ENCODE data around the gene FIZ1.

The FIZ1 gene

DNA sequence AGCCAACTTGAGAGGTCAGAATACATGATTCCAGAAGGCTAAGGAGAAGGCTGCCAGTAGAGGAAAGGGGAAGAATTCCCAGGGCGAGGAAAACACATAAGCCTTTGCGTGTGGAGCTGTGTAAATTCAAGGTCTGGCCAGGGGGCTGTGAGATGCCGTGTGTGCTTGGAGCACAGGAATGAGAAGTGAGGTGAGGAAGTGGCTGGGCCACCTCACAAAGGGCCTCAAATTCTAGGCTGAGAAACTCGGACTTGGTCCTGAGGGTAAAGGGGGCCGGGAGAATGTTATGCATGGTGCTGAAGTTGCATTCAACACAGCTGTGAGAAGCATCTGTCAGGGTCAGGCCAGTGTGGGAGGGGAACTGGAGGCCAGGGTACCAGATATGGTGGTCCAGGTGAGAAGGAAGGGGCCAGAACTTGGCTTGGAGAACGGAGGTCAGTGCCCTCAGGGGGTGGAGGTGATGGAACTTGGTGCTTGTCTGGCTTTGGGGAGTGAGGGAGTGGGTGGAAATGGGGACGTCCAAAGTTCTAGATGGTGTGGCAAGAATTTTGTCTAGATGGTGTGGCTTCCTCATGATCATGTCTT is 36.6 kb upstream of the FIZ1 start:
- DNase-seq (ENCODE audit: low read depth in 1 of 2, low spot score in 1 of 2), result no peak

DNA sequence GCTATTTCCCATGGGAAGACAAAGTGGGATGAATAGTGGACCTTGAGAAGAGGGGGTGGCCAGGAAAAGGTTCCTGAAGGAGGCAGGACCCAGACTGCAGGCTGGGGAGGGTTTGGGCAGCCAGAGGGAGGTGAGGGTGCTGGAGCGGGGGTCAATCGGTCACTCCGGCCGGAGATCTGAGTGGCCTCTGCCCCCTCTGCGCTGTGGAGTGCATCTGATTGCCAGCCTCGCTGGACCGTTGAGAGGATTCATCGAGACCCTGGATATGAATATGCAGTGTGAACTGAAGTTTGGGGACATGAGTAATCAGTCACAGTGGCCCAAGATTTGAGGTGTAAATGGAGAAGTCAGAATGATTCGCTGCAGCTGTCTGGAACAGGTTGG is 36.0 kb upstream of the FIZ1 start:
- no peak for DNase-seq (ENCODE audit: low read depth in 1 of 2, low spot score in 1 of 2)

DNA sequence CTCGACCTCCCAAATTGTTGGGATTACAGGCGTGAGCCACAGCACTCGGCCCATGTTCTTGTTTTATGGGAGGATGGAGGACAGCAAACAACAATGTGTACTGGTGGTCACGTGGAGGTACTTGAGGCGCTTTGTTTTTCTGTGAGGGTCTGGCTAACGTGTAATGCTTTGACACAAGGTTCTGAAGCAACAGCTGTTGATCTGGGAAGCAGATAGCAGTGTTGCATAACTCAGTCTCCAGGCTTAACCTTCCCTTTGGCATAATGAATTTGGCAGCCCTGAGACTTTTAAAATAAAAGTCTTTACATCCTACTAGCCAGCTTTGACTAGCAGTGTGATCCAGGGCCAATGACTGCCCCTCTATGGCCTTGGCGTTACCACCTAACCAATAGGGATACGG is 34.5 kb upstream of the FIZ1 start:
- no peak for DNase-seq (ENCODE audit: low read depth in 1 of 2, low spot score in 1 of 2)

DNA sequence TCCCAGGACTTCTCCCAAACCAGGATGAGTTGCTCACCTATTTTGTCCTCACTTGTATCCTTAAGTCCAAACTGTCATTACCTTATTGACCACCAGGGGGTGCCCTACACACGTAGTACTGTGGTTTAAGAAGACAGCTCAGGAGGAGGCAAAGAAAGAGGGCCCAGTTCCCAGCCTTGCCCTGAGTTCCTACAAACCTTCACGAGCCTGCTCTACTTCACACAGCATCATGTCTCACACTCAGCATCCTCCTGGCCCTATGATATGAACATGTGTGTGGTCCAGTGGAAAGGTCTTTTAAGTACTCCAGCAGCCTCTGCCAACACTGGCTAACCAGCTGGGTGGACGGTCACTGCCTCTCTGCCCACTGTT is 33.1 kb upstream of the FIZ1 start:
- peak; percentile 64 to 73 for DNase-seq (ENCODE audit: low read depth in 1 of 2, low spot score in 1 of 2)

DNA sequence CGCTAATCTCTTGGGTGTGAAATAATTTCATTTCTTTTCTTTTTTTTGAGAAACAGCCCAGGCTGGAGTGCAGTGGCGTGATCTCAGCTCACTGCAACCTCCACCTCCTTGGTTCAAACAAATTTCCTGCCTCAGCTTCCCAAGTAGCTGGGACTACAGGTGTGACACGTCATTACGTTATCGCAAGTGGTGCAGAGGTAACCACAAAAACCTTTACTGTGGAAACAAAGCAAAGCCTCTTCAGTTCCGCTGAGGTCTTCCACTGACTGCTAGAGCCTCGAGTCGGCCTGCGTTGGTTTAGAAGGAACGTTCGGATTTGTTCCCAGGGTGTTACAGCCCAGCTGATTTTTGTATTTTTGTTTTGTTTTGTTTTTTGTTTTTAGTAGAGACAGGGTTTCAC is 27.0 kb upstream of the FIZ1 start:
- DNase-seq (ENCODE audit: low read depth in 1 of 2, low spot score in 1 of 2), result no peak

DNA sequence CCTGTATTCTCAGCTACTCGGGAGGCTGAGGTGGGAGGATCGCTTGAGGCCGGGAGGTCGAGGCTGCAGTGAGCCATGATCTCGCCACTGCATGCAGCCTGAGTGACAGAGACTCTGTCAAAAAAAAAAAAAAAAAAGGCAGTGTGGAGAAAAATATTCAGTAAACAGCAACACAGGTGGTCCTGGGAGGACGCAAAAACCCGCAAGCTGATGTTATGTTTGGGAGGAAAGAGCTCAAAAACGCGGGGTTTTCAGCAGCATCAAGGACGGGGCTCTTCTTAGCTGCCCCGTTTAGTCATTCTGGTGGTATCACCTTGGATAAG is 25.6 kb upstream of the FIZ1 start:
- DNase-seq (ENCODE audit: low read depth in 1 of 2, low spot score in 1 of 2), result no peak

DNA sequence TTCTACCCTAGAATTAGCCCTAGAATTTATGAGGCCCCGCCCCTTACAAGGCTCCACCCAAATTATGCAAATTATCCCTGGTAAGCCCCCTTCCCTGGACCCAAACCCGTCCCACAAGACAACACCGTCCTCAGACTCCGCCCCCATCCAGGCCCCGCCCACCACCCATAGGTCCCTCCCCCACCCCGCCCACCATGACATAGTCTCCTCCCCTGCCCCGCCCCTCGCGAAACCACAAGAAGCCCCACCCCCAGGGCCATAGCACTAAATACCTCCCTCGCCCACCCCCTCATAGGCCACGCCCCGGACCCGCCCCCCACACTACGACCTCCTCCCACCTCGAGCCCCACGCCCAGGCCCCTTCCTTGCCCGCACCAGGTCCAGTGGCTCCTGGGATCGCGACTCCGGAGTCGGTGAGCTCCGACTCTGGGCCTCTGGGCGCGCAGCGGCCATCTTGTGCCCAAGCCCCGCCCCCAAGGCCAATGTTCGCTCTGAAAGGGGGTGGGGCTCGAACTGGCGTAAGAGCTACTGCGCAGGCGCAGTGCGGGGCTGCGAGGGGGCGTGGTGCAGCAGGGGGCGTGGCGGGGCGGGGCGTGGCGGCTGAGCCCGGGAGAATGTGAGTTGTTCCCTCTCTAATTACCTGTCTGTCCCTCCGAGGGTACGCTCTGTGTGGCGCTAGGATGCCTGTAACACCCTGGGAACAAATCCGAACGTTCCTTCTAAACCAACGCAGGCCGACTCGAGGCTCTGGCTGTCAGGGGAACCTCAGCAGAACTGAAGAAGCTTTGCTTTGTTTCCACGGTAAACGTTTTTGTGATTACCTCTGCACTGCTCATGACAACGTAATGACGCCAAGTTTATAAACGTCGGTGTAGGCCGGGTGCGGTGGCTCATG is 25.0 kb upstream of the FIZ1 start, which contains the start of gene ZNF784:
Gene ZNF784, minus strand, starts transcription at position 458 of the 895 bp plus-strand sequence. Its CDS starts 5 bp downstream, at position 453.
- DNase-seq (ENCODE audit: low read depth in 1 of 2, low spot score in 1 of 2), result peak; percentile 84 to 90

DNA sequence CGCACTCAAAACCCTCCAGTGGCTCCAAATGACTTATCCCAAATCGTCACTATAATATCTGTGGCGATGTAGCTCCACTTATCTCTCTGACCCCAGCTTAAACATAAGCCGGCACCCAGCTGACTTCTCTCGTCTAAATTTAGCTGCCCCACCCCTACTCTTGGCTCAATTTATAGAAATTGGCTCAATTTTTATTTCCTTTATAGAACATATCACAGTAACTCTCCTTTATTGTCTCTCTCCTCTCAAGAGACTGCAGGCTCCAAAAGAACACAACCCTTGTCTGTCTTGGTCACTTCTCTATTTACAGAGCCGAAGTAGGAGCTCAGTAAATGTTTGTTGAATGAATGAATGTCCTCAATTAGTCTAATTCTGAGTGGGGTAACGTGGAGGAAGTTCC is 24.2 kb upstream of the FIZ1 start:
- no peak for DNase-seq (ENCODE audit: low read depth in 1 of 2, low spot score in 1 of 2)

DNA sequence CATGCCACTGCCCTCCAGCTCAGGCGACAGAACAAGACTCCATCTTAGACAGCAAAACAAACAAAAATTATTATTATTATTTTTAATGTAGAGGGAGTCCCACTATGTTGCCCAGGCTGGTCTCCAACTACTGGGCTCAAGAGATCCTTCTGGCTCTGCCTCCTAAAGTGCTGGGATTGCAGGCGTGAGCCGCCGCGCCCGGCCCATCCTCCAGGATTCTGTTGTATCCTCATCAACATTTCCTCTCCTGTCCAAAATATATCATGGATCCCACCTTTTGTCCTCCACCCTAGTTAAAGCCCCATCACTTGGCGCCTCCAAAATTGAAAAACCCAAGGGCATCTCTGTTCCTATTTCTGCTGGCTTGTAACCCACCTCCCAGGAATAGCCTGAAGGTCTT is 23.8 kb upstream of the FIZ1 start:
- DNase-seq (ENCODE audit: low read depth in 1 of 2, low spot score in 1 of 2), result no peak

DNA sequence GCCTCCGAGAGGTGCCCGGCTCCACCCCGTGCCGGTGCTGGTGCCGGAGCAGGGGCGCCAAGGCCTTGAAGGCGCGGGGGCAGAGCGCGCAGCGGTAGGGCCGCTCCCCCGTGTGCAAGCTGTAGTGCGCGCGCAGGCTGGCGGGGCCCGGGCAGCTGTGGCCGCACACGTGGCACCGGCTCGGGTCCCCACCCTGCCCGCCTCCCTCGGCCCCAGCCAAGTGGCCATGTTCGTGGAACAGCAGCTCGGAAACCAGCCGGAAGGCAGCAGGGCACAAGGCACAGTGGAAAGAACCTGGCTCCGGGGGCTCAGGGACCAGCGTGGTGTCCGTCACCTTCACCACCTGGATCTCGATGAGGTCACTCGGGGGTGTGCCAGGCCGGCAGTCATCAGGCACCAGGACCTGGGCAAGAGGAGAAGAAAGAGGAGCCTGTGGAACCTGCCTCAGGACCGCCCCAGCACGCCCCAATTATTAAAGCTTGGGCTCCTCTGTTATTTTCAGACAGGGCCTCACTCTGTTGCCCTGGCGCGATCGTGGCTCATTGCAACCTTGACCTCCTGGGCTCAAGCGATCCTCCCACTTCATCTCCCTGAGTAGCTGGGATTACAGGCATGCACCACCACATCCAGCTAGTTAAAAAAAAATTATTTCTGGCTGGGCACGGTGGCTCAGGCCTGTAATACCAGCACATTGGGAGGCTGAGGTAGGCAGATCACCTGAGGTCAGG is 23.1 kb upstream of the FIZ1 start:
- no peak for DNase-seq (ENCODE audit: low read depth in 1 of 2, low spot score in 1 of 2)

DNA sequence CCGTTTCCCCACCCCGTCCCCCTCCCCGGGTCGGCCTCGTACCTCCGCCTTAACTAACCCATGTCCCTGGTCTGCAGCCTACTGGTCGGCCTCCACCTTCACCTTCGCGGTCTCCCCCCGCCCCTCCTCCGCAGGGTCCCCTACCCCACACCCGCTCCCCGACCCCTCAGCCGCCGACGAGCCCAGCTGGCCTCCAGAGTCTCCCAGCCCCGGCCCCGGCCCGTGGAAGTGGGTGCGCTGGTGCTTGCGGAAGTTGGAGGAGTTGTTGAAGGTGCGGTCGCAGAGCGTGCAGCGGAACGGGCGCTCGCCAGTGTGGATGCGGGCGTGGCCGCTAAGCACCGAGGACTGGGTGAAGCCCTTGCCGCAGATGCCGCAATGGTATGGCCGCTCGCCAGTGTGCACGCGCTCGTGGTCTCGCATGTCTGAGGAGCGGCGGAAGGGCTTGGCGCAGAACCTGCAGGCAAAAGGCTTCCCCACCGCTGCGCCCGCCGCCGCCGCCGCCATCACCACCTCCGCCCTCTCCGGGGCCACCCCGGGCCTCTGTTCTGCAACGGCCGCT is 22.4 kb upstream of the FIZ1 start:
- no peak for DNase-seq (ENCODE audit: low read depth in 1 of 2, low spot score in 1 of 2)

DNA sequence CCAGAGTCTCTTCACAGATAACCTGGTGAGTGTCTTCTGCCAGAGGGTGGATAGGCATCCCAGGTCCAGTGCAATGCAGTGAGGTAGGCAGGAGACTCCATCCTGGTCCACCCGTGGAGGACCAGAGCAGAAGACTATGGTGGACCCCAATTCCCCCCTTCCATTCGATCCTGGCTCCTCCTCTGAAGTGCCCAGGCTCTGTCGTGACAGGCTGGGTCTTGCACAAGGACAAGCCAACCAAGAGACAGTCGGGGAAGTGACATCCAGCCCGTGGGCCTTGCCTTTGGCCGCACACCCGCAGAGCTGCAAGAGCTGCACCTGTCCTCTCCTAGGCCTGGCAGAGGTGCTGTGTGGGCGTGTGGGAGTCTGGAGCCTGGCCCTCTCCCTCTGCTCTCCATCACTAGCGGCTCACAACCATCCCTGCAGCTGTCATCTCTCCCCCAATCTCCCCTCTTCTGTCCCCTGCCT is 21.9 kb upstream of the FIZ1 start:
- DNase-seq (ENCODE audit: low read depth in 1 of 2, low spot score in 1 of 2), result no peak

DNA sequence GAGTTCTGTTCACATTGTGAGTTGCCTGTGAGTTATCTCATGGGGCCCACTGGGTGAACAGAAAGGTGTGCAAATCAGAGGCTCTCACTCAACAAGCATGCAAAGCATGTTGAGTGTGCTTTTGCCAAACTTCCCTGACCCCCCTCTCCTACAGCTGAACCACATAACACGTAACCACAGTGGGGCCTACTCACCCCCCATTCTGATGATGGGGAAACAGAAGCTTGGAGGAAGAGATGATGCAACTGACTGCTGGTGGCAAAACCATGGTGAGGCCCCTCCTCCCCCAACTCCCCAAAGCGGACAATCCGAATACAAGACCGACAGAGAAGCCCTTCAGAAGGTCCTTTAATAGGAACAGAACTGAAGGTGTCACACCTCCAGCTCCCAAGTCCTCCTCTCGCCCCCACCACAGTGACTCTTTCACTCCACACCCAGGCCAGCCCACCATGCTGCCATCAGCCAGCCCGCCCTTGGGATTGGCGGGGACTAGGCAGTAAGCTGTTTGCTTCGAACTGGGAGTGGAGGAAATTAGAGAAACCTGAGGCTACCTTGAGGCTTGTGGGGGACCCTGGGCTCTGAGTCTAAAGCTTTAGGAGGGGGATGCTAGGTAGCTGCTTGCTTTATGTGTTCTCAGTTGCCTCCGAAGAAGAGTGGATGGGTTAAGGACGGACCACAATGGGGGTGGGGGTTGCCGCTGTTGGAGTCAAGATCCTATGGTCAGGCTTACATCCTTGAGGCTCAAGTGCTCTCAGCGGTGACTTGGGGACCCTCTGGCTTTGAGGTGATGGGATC is 21.3 kb upstream of the FIZ1 start:
- DNase-seq (ENCODE audit: low read depth in 1 of 2, low spot score in 1 of 2), result no peak

DNA sequence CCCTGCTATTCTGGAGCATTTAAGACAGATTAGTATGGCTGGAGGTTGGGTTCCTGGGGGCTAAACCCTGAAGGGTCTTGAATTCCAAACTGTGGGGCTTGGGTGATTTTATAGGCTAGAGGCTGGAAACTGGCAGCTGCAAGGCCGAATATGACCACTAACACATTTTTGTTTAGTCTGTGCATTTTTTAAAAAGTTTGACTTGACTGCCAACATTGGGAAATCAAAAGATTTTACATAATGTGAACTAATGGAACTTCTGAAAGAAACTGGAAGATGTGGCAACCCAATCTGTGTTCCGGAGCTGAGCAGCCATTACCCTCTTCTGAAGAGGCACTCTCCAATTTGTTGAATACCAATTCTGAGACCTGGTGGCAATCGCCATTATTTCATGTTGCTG is 20.0 kb upstream of the FIZ1 start:
- DNase-seq (ENCODE audit: low read depth in 1 of 2, low spot score in 1 of 2), result no peak

DNA sequence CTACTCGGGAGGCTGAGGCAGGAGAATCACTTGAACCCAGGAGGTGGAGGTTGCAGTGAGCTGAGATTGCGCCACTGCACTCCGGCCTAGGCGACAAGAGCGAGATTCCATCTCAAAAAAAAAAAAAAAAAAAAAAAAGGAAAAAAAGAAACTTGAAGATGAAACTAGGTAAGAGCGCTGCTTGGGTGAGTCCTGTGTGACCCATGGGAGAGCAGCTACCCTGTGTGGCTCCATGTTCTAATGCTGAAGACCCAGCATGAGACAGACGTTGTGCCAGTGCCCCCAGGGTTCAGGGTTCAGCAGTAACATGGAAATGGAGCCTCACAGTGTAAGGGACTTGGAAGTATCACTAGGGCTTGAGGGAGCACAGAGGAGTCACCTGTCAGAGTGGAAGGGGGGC is 19.1 kb upstream of the FIZ1 start:
- DNase-seq (ENCODE audit: low read depth in 1 of 2, low spot score in 1 of 2), result no peak

DNA sequence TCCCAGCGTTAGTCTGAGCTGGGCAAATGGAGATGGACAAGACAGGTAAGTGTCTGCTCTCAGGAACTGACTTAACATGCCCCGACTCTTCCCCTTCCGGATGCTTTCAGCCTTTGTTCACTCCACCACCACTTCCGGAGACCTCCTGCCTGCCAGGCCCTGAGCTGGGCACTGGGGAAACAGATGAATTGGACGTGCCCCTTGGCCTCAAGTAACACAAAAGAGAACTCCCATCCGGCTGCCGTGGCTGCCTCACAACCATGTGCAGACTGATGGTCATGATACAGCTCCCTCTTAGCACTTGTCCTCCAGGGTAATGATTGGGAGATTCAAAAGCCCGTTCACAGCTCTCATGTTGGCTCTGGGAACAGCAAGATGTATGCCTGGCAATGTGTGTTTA is 18.1 kb upstream of the FIZ1 start:
- DNase-seq (ENCODE audit: low read depth in 1 of 2, low spot score in 1 of 2), result no peak

DNA sequence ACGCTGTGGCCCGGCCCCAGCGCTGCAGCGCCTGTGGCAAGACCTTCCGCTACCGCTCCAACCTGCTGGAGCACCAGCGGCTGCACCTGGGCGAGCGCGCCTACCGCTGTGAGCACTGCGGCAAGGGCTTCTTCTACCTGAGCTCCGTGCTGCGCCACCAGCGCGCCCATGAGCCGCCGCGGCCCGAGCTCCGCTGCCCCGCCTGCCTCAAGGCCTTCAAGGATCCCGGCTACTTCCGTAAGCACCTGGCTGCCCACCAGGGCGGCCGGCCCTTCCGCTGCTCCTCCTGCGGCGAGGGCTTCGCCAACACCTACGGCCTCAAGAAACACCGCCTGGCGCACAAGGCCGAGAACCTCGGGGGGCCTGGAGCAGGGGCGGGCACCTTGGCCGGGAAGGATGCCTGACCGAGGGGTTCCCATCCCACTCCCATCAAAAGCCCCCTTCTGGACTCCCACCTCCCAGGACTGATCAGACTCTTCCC is 17.1 kb upstream of the FIZ1 start:
- DNase-seq (ENCODE audit: low read depth in 1 of 2, low spot score in 1 of 2), result no peak

DNA sequence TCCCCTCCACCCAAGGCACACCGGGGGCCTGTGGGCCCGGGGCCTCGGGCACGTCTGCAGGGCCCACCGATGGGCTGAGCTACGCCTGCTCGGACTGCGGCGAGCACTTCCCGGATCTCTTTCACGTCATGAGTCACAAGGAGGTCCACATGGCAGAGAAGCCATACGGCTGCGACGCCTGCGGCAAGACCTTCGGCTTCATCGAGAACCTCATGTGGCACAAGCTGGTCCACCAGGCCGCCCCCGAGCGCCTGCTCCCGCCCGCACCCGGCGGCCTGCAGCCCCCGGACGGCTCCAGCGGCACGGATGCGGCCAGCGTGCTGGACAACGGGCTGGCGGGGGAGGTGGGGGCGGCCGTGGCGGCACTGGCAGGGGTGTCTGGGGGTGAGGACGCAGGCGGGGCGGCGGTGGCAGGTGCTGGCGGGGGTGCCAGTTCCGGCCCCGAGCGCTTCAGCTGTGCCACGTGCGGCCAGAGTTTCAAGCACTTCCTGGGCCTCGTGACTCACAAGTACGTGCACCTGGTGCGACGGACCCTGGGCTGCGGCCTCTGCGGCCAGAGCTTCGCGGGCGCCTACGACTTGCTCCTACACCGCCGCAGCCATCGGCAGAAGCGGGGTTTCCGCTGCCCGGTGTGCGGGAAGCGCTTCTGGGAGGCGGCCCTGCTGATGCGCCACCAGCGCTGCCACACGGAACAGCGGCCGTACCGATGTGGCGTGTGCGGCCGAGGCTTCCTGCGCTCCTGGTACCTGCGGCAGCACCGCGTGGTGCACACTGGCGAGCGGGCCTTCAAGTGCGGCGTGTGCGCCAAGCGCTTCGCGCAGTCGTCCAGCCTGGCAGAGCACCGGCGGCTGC is 16.5 kb upstream of the FIZ1 start:
- no peak for DNase-seq (ENCODE audit: low read depth in 1 of 2, low spot score in 1 of 2)

DNA sequence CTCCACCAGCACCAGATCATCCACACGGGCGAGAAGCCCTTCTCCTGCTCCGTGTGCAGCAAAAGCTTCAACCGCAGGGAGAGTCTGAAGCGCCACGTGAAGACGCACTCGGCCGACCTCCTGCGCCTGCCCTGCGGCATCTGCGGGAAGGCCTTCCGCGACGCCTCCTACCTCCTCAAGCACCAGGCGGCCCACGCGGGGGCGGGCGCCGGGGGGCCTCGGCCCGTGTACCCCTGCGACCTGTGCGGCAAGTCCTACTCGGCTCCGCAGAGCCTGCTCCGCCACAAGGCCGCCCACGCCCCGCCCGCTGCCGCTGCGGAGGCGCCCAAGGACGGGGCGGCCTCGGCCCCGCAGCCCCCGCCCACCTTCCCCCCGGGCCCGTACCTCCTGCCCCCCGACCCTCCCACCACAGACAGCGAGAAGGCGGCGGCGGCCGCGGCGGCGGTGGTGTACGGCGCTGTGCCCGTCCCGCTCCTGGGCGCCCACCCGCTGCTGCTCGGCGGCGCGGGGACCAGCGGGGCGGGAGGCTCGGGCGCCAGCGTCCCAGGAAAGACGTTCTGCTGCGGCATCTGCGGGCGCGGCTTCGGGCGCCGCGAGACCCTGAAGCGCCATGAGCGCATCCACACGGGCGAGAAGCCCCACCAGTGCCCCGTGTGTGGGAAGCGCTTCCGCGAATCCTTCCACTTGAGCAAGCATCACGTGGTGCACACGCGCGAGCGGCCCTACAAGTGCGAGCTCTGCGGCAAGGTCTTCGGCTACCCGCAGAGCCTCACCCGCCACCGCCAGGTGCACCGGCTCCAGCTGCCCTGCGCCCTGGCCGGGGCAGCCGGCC is 15.6 kb upstream of the FIZ1 start:
- no peak for DNase-seq (ENCODE audit: low read depth in 1 of 2, low spot score in 1 of 2)

Measured in activated T-helper 1 cell treated with anti-CD3 and anti-CD28 coated beads, Interleukin-2, amount 50 U/mL, for 16 hours (primary cell).